DMS53 treated with DMSO at 0.1 percent for 48 hours (cell line): ENCODE data around the gene URGCP.

Experiments
- DNase-seq: peaks from one replicate; lab custom pipeline; 2025; ENCODE audit not compliant: unreplicated experiment; lab: John Stamatoyannopoulos, UW

URGCP gene

DNA sequence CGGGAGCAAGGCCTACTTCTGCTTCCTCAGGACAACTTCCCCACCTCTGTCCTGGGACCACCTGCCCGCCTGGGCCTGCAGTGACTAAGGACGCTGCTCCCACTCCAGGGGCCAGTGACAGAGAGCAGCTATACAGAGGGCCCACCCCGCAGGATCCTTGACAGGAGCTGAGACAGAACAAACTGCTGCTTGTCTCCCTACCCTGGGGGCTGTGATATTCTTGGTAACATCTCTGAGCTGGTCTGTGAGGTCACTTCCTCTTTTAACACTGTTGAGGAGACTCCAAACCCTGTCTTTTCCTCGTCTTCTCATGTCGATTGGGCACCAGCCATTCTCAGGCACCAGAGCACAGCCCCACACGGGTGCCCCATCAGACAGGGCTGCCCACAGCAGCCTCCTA is 30.2 kb downstream of the URGCP start:
- DNase-seq = no peak

DNA sequence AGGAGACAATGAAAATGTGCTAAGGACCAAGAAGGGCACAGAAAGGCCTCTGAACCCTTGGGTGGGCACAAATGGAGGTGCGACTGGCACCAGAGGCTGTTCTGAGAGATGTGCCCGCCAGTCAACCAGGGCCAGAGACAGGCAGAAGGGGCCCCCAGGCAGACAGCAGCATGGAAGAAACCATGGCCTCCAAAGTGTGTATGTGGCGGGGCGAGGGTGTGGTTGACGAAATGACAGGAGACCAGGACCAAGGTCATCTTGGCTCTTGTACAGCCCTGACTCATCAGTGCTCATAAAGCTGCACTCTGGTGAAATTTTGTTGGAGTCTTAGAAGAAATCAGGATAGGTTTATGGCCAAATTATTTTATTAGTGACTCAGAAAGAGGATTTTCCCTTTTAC is 33.1 kb downstream of the URGCP start:
- DNase-seq = no peak

DNA sequence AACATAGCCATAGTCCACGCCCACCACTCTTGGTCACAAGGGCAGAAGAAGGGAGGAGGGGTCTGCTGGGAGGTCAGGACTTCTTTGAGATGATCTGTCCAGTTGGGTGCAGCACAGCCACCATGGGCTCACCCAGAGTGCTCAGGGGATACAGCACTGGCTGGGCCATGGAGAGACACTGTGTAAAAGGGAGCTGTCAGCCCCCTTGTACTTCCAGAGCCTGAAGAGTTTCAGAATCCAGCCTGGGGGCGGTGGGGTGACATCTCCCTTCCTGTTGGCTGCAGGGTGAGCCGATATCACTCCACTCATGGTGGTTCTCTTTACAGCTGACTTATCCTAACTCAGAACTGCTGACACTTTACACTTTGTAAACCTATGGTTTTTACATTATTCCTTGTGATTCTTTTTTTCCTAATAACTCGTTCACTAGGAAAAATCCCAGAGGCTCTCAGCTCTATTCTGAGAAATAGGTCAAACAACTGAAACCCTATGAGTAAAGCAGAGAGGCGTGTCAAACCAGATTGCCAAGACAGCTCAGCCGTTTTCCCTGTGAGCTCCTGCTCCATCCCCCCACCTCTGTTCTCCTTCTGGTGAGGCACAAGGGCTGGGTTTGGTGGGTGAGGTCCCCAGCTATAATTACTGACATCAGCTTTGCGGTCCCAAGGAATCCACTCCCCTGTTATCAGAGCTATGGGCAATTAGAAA is 33.8 kb downstream of the URGCP start:
- no peak for DNase-seq

DNA sequence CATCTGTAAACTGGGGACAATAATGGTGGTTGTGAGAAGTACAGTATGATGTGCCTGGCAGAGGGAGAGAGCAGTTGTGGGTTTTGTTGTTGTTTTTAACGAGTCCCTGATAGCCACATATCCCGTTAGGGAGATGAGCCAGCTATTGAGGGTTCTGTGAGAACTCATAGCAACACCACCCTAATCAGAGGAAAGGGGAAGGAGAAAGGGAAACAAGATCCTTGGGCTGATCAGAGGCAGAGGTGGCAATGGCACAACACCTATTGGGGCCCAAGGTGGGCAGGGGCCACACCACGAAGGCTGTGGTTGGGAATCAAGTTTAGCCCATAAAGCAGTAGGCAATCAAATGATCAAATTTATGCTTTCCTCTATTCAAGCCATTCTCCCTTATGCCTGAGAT is 35.3 kb downstream of the URGCP start:
- DNase-seq = no peak

DNA sequence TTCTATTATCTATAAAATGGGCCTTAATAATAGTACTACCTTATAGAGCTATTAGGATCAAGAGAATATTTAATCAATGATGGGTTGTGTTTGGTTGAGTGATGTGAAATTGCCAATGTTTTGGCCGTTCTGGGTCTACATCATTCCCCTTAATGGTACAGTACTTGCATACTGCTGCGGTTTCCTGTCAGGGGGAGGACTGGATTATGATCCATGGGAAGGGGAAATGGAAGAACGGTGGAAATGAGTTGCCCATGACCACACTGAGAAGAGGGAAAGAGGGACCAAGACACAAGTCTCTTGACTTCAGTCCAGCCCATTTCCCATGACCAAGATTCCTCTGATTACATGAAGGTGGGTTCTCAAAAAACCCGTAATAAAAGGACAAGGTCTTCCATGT is 36.1 kb downstream of the URGCP start:
- DNase-seq = no peak

DNA sequence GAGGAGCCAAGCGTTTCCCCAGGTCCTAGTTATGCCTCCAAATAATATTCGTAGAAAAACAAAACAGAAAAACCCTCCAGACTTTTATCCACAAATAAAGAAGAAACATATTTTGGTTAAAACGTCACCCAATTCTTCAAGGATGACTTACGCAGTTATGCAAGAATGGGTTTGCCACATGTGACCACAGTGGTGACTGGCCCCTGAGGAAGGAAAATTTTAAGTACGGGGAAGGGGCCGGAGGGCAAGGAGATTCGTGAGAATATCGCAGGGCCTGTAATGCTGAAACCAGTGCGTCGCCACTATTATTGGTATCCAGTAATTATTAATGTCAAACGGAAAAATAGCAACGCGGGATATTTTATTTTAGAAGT is 36.5 kb downstream of the URGCP start:
- no peak for DNase-seq

DNA sequence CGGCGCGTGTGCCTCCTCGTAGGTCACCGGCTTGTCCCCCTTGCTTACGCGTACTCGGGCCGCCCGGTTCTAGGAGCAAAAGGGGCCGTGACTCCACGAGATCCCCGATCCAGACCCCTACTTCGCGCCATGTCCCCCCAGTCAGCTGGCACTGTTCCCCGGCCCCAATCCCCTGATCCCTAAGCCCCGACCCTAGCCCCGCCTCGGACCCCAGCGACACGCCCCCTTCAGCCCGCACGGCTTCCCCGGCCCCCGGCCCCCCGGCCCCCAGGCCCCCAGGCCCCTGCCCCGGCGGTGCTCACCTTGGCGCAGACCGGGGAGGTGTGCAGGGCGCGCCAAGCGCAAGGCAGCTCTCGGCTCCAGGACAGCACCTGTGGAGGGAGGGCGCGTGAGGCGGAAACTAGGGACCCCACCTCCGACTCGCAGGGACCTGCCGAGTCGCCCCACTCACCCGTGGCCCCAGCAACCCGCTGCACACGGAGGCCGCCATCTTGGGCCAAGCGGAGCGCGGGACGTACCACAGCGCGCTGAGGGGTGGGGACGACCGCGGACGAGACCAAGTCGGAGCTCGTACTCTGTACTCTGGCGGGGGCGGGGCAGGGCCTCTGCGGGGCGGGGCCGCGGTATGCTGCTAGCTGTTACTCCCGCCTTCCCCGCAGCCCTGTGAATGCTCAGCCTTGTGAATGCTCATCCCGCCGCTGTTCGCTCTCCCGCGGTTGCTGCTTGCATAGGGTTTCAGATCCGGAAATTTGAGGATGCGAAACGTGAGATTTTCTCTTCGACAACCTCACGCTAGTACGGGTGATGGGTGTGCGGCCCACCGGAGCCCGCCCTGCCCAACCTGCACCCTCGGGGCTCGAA is 37.2 kb downstream of the URGCP start, which contains the start of gene MRPS24:
Gene MRPS24, minus strand, starts transcription at position 512 of the 861 bp plus-strand sequence. Its CDS starts 22 bp downstream, at position 490.
- DNase-seq = peak; percentile 89

DNA sequence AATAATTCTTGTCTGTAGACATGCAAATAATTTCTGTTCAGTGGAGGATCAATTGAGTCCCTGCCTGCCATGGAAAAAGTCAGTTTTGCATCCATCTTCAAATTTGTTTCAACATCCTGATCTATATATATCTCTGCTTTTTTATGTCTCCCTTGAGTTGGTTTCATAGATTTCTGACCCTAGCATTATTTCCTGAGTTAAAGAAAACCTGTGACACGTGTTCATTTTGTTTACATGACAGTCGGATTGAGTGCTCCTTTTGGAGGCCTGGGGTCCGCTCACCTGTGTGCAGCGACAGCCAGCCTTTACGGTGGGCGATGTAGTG is 37.8 kb downstream of the URGCP start:
- DNase-seq = no peak

DNA sequence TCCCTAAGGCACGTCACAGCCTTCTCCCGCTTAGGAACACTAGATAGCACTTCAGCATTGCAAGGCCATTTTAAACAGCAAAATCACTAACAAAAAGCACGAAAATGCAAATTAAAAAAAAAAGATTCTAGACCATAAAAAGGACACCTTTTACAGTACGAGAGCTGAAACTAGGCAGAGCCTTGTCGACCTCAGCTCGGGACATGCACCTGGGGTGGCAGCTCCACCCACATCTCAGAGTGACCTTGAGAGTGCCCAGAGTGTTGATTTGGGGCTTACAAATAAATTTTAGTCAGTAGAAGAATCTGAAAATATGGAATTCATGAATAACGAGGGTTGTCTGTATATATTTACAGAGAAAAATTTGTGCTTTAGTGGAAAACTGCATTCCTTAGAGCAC is 38.2 kb downstream of the URGCP start:
- DNase-seq = no peak

DNA sequence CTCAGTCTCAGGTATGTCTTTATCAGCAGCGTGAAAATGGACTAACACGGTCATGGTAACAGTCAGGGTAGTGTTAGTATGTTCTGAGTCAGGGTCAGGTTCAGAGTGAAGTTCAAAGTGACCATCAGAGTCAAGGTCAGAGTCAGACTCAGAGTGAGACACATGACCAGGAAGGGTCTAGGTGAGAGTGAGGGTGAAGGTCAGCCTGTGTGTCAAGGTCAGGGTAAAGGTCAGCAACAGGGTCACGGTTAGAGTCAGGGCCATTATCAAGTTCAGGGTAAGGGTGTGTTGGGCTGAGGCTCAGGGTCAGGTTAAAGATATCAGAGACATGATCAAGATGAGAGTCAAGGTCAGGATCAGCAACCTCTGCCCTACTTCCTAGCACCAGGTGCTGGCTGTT is 41.1 kb downstream of the URGCP start:
- DNase-seq = no peak

DNA sequence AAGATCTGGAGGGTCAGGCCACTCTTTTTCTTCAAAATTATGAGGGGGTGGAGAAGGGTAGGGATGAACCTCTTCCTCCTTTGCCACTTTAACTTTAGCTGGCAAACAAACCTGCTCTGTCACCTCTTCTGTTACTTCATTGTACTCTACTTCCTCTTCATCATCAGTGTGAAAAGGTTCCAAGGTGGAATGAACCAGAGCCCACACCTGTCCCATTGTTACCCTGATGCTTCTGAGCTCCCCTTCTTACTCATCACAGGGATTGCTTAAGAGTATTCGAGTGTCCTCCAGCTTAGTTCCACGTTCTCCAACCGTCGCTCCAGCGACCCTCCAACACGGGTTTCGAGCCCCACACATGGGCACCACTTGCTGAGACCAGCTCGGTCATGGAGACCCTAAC is 42.3 kb downstream of the URGCP start:
- no peak for DNase-seq

DNA sequence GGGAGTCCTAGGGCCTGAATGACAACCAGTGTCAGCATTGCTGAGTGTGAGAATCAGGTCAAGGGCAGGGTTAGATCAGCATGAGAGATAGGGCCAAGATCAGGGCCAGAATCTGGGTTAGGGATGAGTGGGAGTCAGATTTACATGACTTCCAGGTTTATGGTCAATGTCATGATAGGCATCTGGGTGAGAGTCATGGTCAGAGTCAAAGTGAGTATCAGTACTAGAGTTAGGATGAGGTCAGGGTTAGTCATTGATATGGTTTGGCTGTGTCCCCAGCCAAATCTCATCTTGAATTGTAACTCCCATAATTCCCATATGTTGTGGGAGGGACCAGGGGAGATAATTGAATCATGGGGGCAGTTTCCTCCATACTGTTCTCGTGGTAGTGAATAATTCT is 49.4 kb downstream of the URGCP start:
- DNase-seq = no peak

DNA sequence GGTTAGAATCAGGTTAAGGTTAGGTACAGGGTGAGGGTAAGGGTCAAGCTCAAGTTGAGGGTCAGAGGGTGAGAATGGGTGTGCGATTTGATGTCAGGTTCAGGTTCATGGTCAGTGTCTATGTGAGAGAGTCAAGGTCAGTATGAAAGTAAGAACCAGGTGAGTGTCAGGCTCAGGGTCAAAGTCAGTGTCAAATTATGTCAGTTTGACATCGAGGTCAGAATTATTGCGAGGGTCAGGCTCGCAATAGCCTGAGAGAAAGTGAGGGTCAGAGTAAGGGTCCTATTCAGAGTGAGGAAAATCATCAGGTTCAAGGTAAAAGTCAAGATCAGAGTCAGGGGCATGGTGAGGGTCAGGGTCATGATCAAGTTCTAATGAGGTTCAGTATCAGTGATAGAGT is 50.1 kb downstream of the URGCP start:
- no peak for DNase-seq

DNA sequence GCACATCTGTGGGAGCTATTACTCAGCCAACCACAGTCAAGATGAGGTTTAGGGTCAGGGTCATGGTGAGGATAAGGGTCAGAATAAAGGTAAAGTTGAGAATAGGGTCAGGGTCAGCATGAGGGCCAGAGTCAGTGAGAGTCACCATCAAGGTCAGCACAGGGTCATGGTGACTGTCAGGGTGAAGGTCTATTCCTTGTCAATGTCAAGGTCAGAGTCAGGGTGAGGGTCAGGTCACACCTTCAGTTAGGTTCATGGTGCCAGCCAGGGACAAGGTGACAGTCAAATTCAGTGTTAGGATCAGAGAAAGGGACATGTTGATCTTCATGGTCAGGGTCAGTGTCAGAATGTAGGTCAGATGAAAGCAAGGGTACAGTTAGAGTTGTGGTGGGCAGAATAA is 51.2 kb downstream of the URGCP start:
- DNase-seq = no peak

DNA sequence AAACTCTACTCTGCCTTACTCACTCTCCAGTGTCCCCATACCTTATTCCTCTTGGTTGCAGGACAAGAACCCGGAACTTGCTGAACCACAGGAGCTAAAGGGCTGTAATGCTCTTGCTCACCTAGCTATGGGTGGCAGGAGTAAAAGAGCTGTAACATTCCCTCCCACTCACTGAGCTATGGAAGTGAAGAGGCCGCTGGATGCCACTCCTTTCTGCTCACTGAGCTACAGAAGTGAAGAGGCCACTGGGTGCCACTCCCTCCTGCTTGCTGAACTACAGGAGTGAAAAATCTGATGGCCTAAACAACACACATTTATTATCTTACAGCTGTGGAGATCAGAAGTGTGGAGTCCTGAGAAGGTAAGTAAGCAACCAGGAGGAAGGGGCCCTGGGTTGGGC is 54.6 kb downstream of the URGCP start:
- no peak for DNase-seq

DNA sequence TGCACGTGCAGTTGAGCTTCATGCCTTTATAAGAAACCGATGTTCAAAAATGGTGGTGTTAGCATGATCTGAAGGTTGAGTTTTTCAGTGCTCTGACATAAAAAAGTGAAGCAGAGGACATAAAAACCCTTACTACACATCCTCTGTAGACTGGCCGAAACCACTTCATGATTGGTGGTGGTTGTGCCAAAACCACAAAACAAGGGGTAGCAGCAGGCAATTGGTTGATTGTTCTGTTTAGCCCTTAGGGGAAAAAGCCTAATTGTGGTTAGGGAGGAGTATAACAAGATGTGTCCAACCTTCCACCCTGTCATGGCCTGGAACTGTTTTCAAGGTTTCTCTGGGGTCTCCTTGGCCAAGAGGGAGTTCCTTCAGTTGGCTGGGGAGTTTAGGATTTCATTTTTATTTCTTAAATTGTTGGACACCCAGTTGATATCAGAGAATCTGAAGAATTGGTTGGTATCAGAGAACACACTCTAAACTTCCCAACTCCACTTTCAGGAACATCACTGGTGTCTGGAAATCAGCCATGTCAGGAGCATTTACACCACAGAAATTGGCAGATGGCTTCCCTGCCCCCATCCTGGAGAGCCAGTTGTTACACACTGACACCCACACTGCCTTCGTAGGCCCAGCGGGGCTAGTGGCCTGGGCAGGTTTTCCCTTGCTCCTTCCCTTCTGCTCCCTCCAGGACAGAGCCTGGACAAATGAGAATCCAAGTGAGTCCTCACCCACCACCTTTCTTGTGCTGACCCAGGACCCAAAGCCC is 55.9 kb downstream of the URGCP start:
- no peak for DNase-seq

DNA sequence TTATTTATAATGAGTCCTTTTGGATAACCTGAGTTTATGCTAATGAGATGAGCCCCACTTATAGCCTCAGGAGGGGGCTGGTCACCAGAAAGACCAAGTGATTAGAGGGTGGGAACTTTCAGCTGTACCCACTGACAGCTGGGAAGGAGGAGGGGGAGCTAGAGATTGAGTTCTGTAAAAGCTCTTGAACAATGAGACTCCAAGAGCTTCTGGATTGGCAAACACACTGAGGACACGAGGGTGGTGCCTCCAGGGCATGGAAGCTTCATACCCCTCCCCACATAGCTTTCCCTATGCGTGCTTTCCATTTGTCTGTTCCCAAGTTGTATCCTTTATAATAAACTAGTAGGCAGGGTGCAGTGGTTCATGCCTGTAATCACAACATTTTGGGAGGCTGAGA is 57.3 kb downstream of the URGCP start:
- no peak for DNase-seq

DNA sequence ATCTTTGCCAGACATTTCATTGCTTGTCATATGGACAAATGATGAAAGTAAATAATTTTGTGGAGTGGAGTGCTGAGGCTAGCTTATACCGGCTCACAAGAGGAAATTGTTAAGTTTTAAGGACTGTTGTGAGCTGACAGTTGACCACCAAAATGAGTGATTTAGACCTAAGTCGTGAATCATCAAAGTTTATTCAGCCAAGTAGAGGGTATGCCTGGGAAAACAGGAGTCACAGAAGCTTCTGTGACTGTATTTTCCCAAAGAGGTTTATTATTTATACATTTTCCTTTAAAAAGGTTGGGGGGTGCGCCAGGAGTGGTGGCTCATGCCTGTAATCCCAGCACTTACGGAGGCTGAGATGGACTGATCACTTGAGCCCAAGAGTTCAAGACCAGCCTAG is 58.9 kb downstream of the URGCP start:
- no peak for DNase-seq

DNA sequence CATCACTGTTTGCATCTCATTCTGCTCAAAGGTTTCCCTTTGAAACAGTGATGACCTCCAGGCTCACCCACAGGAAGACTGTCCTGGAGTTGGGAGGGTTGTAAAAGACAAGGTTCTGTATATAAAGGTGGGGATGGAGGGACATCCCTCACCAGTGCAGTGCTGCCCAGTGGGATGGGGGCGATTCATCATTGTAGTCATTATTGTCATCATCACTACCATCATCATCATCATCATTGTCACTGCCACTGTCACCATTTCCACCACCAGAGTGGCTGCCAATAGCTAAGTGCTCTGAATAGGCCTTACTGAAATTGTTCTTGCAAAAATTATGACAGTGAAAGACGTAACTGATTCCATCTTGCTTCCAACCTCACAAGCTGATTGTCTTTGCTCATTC is 61.7 kb downstream of the URGCP start:
- DNase-seq = no peak

DNA sequence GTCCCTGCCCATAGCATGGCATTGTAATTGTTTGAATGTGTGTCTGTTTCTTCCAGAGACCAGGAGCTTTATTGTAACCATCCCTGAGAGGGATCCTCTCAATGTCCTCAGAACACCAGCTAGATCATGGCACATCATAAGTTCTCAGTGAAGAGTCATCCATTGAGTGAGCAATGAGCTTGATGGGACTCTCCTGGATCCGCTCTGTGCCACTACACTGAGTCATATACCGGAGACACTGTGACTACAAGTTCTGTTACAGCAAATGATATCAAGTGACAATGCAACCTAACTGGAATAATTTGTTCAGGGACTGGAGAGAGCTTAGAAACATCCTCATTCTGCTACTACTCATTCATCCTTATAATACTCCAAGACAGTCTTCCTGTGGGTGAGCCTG is 62.1 kb downstream of the URGCP start:
- no peak for DNase-seq

DNA sequence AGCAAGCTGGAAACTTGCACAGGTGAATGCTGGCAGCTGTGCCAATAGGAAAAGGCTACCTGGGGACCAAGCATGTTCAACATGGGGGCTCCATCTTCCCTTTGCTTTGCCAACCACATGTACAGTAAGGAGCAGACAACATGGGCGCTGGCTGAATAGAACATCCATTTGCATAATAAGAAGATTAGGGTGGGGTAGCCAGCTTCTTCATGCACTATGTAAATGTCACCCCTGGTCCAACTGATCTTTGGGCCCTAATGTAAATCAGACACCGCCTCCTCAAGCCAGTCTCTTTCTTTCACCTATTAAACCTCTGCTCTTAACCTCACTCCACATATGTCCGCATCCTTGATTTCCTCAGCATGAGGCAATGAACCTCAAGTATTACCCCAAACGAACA is 63.1 kb downstream of the URGCP start:
- DNase-seq = no peak

DNA sequence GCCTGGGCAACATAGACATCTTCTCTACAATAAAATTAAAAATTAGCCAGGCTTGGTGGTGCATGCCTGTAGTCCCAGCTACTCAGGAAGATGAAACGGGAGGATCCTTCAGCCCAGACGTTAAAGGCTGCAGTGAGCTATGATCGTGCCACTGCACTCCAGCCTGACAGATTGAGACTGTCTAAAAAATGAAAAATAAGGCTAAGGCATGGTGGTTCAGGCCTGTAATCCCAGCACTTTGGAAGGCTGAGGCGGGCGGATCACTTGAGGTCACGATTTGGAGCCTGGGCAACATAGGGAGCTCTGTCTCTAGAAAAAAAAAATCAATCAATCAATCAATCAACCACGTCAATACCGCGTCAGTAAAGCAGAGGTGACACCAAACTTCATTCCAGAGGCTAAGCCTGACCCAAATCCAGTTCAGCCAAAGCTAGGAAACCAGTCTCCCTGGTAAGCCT is 68.2 kb downstream of the URGCP start:
- DNase-seq = no peak
